NK-92 (cell line): Measurements from ENCODE around the gene COMMD4.
"Not testable (repeated sequence)": the region's sequence is repeated elsewhere in the genome, so short reads cannot be mapped to it uniquely, and the experiment has no call there.

Experiments
- DNase-seq: peaks from one replicate; lab custom pipeline; 2025; ENCODE audit not compliant: unreplicated experiment; lab: John Stamatoyannopoulos, UW

The COMMD4 gene

DNA sequence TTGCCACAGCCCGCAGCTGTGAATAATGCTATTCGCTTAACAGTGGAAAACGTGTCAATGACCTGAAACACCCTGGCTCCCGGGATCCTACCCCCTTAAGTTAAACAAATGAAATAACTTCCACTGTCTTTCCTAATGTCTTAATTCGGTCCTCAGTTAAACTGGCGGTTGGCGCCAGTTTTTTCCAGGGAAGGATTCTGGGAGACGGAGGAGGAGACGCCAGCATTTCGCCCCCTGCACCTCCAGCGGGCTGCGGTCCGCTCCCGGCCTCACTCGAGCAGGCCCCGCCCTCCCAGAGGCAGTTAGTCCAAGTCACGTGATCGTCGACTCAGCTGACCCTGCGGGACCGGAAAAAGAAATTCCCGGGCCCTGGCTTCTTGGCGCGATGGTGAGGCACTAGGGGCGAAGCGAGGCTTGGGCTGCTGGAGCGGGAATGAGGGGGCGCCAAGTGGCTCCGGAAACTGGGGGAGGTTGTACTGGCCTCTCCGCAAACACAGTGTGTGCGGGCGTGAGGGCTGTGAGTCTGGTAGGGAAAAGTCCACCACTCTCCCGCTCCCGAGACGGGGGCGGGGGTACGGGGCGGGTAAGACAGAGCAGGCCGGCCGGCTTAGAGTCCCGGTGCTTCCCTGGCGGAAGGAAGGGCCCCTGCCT is at the start of gene COMMD4:
TSS of gene COMMD4 (plus strand) at position 359 of the 651 bp plus-strand sequence. CDS start at position 386, 27 bp downstream.
- no peak for DNase-seq

DNA sequence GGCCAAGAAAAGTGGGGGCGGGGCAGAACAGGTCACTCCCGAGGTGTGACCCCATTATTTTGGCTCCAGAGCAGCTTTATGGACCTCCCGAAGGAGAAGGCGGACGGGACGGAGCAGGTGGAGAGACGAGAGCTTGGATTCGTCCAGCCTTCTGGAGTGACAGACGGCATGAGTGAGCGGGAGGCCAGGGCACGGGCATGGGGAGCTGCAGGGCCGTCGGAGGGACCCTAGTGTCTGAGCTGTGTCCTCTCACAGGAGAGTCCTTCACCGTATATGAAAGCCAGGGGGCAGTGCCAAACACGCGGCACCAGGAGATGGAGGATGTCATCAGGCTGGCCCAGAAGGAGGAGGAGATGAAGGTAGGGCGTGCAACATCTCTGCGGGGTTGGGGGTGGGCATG is 42.2 kb upstream of the COMMD4 start:
- not testable (repeated sequence) for DNase-seq

DNA sequence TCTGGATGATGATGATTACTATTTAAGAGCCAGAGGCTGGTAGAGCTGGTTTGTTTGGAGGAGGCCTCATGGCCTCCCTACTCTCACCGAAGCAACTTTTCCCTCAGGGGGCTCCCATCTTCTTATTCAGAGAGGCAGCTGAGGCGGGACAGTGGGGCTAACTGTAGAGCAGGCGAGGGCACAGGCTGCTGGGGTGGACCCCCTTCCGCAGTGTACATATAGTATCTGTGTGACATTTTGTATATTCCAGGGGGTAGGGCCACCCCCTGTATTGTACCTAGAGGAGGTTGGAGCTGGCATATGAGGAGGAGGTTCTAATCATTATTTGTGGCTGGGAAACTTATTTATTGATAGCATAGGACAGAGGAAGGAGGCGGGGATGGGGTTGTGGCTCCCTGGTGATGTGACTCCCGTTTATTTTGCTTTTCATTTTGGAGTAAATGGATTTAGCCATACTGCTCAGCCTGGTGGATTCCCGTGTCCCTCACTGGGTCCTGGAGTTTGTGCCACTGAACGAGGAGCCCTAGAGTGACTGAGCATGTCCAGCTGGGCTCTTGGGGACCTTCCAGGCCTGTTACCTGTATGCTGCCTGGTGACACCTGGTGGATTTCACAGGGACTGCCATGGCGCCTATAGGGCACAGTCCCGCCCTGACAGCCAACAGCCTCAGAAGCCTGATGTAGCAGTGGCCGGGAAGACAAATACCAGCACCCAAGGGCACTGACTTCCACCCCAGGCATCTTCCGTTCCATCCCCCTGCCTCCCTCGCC is 37.1 kb upstream of the COMMD4 start:
- not testable (repeated sequence) for DNase-seq

DNA sequence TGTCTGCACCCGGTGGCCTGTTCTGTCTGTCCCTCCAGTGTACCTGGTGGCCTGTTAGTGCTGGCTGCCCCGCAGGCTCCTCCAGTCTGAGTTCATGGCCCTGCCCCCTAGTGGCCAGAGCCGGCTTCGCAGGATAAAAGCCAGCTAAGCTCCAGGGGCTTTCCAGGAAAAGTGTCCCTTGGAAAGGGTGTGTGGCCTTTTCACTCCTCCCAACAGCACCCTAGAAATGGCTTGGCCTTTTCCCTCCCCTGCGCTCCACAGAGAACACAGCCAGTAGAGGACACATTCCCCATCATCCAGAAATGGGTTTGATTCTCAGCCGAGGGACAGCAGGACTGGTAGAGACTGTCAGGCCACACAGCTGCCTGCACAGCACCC is 36.6 kb upstream of the COMMD4 start:
- not testable (repeated sequence) for DNase-seq

DNA sequence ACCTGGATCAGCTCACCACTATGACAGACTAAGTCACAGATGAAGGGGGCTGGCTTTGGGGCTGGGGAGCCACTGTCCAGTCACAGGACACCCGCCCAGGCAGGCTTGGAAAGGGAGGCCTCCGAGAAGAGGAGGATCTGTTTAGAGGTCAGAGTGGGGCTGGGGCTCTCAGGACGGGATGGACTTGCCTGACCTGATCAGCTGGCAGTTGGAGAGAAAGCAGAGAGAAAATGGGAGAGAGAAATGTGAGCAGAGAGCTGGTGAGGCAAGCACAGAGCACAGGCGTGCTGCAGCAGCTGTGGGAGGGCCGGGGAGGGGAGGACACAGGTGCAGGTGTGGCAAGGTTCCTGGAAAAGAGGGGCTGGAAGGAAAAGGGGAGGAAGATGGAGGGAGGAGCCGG is 35.8 kb upstream of the COMMD4 start:
- not testable (repeated sequence) for DNase-seq

DNA sequence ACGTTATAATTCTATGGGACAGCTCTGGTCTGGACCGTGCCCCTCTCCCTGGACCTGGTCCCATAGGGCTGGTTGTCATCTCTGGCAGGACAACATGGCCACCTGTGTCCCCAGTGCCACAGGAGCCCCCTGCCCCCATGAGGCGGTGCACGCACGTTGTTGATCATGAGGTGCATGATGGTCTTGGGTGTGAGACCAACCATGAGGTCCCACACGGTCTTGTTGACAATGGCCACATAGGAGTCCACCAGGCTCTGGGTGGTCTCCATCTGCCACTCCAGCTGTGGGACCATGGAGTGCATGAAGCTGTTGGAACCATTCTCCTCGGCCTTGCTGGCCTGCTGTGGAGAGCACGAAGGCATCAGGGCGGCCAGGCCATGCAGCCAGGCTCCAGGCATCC is 33.5 kb upstream of the COMMD4 start:
- no peak for DNase-seq

DNA sequence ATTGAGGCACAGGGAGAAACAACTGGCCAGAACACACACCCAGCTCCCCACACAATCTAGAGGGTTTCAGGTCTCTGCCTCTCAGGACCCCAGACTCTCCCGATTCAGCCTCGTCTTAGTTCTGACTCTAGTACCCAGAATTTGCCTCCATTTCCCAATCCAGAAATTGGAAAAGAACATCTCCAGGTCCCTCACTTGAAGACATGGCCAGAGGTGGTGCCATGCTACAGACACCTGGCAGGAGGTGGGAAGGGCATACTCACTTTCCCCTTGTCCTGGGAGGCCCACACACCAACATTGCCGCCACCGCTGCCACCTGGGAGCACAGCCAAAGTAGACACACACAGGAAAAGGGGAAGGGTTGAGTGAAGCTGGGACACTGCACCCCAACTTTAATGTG is 33.1 kb upstream of the COMMD4 start:
- not testable (repeated sequence) for DNase-seq

DNA sequence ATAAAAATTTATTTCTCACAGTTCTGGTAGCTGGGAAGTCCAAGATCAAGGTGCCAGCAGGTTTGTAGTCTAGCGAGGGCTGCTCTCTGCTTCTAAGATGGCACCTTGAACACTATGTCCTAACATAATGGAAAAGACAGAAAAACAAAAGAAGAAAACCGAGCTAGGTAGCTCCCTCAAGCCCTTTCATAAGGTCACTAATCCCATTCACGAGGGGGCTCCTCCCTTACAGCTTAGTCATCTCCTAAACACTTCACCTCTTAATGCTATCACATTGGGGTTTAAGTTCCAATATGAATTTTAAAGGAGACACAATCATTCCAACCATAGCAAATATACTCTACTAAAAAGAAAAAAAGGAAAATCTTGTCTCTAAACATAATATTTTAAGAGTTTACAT is 29.7 kb upstream of the COMMD4 start:
- DNase-seq: no peak

DNA sequence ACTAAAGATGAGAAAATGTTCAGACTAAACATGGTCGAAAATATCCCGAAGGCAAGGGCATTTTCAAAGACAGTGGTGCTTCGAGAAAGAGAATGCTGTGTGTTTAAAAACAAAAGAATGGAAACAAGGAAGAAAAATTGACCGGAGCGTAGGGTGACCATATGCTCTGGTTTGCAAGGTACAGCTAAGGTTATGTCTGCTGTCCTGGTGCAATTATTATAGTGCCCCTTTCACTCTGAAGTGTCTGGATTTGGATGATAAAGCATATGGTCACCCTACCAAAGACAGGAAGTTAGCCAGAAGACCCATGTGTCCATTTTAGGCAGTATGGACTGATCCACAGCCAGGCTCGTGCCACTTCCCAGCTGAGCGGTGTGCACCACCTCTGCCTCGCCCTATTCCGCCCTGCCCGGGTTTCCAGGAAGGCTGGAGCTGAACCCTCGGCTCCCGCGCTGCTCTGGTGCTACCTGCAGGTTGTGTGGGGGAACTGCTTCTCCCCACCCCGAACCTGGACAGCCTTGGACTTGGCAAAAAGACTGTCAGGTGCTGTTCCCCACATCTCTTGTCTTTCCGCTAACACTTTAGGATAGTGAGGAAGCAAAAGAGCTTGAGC is 28.0 kb upstream of the COMMD4 start:
- DNase-seq: no peak

DNA sequence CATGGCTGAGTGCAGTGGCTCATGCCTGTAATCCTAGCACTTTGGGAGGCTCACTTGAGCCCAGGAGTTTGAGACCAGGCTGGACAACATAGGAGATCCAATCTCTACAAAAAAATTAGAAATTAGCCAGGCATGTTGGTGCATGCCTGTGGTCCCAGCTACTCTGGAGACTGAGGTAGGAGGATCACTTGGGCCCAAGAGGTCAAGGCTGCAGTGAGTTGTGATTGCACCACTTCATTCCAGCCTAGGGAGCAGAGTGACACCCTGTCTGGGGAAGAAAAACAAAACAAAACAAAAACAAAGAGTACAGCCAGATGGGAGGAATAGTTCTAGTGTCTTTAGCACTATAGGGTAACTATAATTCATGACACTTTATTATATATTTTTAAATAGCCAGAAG is 26.2 kb upstream of the COMMD4 start:
- no peak for DNase-seq

DNA sequence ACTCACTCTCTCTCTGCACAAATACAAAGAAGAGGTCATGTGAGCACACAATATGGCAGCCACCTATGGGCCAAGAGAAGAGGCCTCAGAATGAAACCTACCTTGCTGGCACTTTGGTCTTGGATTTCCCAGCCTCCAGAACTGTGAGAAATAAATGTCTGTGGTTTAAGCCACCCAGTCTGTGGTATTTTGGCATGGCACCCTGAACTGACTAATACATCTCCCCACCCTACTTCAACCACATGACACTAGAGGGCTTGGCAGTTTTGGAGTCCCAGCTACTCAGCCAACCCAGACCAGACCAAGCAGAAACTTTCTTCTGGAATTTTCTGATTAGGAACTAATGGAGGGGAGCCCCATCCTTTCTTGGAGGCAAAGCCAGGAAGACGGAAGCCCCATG is 23.3 kb upstream of the COMMD4 start:
- DNase-seq: not testable (repeated sequence)

DNA sequence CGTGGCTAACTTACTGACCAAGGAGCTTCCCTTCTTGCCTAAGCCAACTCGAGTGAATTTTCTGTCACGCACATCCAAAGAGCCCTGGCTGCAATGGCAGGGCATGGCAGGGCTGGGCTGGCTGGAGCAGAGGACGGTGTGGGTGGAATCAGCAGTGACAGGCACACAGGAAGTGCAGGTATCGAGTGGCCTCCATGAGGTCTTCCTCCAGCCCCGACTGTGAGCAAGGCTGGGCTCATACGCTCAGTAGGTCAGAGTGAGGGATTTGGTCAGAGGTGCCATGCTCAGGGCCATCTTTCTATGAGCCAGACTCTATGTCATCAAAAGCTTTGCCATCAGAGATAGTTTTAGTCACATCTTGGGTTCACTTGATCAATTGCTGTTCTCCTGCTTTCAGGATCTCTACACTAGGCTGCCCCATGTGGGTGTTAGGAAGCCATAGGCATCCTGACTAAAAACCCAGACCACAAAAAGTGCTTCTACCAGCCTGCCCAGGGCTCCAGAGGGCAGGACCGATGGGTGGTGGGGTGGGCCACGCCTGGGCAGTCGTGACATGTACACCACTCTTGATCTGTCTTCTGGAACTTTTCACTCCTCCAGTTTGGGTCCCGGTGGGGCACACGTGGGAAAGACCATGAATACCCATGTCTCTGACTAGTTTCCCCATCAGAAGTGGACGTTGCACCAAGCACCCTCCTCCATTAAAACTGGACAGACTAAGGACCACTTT is 22.6 kb upstream of the COMMD4 start:
- DNase-seq: no peak

DNA sequence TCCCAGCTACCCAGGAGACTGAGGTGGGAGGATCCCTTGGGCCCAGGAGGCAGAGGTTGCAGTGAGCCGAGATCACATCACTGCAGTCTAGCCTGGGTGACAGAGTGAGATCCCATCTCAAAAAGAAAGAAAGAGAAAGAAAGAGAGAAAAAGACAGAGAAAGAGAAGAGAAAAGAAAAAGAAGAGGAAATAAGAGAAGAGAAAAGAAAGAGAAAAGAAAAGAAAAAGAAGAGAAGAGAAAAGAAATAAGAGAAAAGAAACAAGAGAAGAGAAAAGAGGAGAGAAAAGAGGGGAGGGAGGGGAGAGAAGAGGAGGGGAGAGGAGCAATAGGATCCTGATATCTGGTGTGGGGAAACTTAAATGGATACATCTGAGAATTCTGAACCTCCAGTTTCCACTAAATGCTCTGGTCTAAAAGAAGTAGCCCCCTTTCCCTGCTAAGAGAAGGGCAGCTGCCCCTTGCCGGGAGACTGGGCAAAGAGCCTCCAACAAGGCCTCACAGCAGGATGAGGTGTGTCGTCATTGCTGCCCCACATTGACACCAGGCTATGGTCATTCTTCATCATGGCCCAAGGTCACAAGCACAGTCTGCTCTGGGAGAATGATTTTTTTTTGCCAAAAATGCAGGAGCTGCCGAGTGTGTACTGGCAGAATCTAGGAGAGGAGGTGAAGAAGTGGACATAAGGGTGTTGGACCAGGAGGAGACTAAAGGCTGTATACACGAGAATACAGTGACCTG is 21.1 kb upstream of the COMMD4 start:
- DNase-seq: no peak

DNA sequence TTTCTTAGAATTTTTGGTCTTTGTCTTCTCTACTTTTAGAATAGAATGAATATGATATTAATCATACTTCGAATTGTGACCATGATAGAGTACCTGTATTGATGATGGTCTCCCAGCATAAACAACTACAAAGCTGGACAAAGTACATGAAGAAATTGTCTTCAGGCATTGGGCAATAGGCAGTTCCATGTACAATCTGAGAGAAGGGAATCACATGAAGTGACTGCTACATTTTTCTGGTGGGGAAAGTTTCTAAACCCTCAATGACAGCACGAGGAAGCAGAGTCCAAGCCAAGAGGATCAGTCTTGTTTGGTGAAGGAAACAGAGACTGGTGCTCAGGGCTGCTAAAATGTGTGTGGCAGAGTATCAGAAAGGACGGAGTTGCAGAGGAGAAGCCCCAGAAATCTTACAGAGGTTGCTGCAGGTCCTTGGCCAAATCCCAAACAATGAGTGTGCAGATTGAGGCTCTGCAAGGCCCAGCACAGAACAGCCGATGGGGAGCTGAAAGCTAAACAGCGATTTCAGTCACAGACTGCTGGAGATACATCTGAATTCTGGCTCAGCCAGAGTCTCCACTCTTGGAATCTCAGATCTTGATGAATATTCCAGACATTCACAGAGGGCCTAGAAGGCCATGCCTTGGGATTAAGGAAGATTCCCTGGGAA is 16.5 kb upstream of the COMMD4 start:
- DNase-seq: not testable (repeated sequence)

DNA sequence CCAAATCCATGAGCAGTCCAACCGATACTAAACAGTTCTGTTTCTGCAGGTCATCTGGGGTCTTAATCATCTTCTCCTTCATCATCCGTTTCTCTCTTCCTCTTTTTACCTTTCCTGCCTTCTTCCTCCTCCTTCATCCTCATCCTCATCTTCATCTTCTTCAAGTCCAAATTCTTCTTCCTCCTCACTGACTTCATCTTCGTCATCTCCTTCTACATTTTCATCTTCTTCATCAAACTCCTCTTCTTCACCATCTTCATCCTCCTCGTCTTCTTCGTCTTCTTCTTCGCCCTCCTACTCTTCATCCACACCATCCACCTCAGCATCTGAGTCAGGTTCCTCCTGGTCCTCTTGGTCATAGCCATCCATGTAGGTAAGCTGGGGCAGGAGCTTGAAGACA is 14.2 kb upstream of the COMMD4 start:
- no peak for DNase-seq

DNA sequence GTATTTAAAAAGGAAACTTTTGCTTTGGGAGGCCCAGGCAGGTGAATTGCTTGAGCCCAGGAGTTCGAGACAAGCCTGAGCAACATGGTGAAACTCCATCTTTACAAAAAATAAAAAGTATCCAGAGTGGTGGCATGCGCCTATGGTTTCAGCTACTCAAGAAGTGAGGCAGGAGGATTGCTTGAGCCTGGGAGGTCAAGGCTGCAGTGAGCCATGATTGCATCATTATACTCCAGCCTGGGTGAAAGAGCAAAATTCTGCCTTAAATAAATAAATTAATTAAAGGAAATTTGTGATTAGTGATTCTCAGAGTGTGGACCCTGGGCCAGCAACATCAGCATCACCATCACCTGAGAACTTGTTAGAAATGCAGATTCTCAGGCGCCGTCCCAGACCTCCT is 9.9 kb upstream of the COMMD4 start:
- DNase-seq: no peak

DNA sequence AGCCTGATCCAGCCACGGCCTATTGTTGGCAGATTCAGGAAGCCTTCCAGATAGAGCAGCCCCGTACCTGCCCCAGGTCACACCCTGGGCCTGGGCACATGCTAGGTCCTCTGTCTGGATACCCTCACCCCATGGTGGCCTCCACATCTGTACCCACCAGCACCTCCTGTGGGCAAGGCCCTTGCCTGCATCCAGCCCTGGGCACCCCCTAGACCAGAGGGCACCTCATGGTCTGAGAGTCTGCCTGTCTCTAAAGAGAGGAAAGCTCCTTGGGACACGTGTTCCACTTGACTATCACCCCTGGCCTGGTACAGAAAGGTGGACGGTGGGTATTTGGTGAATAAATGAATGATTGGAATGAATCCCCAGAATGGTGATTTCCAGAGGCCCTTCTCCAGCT is 8.9 kb upstream of the COMMD4 start:
- DNase-seq: no peak

DNA sequence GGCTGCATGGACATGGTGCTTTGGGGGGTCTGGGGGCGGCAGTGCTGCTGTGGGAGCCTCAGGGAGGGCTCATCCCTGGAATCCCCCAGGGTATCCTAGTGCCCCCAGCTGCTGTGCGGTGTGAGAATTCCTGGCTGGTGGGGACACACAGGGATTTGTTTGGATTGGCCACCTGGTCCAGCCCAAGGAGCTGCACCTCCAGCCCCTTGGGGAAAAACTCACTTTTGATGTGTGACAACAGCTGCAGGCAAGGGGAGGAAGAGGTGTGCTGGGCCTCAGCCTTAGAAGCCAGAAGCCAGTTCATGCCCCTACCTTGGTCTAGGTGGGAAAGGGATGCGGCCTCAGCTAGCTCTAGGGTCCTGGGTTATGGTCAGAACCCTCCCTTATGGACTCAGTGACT is 8.4 kb upstream of the COMMD4 start:
- DNase-seq: no peak

DNA sequence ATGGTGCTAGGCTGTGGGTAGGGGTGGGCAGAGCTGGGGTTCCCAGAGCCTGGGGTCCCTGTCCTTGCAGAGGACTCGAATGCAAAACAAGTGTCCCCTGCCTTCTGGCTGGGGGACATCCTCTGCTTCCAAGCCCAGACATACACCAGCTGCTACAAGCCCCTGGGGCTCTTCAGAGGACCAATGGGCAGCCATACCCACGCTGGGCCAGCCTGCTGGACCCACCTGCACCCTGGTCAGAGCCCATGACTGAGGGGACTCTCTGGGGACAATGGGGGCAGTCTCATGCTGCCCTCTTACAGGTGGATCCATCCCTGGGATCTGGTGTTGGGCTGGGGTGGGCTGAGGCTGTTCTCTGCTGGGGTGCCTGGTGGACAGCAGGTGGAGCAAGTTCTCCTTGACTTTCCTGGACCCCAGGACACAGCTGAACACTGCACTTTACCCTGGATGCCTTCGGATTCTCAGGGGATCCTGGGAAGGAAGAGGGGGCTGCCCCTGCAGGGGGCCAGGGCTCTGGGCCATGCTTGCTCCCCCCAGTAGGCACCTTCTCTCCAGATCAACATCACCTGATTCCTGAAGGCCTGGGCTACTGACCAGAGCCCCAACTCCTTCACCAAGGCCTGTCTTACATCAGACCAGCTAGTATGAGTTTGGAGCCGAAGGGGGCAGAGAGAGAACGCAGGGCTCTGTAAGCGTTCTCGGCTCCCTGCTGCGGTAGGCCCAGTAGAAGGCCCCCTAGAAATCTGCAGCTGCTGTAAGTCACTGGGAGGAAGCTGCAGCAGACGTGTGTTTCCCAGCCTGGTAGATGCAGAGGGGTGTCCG is 7.2 kb upstream of the COMMD4 start:
- DNase-seq: no peak

DNA sequence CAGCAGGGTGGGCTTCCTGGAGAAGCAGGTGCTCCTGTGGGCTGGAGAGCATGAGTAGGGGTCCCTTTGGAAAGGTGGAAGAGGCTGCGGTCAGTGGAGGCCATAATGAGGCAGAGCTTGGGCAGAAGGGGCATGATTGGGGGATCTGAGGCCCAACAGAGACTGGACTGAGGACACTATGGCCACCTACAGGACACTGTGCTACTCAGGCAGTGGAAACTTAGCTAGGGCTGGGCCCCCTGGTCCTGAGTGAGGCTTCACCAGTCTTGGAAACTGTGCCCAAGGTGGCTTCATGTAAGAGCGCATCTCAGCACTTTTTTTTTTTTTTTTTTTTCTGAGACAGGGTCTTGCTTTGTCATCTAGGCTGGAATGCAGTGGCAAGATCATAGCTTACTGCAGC is 6.3 kb upstream of the COMMD4 start:
- no peak for DNase-seq
